SHP77 (cell line): ENCODE data around the gene DLG1.
A peak's percentile ranks its signal among the peaks of the same experiment; 100 is the strongest.

Experiments
- DNase-seq, 2 experiments: peaks; one replicate each; lab custom pipeline; 2025; lab: John Stamatoyannopoulos, UW

The DLG1 gene

DNA sequence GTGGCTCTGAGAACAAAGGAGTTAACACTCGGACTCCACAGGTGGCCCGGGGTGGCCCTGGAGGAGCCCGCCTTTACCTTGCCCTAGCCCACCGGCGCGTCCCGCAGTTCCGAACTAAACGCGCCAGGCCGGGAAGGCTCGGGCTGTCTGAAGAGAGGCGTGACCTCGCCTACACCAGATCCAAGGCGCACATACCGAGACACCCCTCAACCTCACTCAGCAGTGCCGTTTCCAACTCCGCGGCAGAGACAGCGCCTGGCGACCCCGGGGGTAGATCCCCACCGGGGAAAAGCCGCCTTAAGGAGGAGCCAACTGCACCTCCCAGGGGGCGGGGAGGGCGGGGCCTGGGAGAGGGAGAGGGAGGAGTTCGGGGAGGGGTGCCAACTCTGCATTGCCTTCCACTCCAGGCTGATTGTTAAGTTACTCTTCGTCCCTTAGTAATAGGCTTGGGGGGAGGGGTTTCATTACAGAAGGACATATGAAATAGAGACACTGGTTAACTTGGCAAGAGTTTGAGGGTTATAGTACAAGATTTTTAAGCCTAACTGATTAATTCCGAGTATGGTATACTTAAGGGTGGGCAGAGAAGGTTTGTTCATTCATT is at the start of gene DLG1:
Gene DLG1 (minus strand): TSS at position 272 of the 604 bp plus-strand sequence. CDS start 1,408 bp downstream, outside the sequence.
- peak; percentile 60 to 64 for DNase-seq

- no peak for DNase-seq
These were observed 49.6 kb upstream of the DLG1 start for GRCh38 chr3:197348014-197348413.

GRCh38 chr3:197345390-197345789 is 47.0 kb upstream of the DLG1 start:
- no peak for DNase-seq

GRCh38 chr3:197344582-197345318 is 46.3 kb upstream of the DLG1 start:
- DNase-seq, result no peak

DNA sequence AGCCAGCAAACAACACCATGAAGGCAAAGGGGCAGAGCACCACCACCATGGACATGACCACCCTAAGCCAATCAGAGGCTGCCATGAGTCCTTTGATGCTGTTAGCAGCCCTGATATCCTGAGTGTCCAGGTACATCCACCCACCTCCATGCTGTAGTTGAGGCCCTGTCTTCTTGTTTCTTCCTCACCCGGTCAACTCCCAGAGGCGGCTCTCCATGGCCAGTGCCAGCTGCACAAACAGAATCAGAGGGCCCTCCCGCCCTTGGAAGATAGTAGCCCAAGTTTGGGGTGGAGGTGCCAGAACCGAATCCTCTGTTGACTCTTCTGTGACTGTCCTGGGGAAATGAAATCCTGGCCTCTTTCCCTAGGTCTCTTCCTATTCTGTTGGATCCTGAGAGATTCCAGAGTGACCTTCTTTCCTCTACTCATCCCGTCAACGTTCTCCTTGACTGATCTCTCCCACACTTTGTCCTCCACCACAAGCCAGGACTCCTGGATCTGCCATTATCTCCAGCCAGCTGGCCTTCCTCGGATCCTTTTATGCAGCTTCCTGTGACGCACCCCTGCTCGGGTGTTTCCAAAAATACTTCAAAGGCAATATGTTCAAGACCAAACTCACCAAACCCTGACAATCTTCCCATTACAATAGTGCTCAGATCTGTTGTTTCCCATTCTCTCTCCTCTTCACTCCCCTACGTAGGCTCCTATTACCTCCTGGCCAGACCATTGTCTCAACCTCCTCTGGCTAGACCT is 45.4 kb upstream of the DLG1 start:
- DNase-seq, result no peak

GRCh38 chr3:197343111-197343510 is 44.7 kb upstream of the DLG1 start:
- DNase-seq, result no peak

DNA sequence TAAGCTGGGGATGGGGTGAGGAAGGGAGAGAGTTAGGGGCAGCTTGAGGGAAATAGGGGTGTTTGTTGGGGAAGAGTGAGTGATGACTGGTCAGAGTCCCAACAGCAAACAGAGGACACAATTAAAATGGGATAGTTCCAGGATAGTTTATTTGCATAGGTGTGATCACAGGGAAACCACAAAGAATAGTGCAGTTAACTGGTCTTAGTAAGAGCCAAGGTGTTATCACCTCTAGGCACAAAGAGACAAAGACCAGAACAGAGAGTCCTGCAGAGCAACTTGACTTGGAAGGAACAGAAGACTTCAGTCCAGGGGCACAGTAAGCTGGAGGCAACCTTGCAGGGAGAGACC is 42.1 kb upstream of the DLG1 start:
- DNase-seq, result no peak

- DNase-seq, result no peak
These were observed 41.6 kb upstream of the DLG1 start for GRCh38 chr3:197339841-197340520.

DNA sequence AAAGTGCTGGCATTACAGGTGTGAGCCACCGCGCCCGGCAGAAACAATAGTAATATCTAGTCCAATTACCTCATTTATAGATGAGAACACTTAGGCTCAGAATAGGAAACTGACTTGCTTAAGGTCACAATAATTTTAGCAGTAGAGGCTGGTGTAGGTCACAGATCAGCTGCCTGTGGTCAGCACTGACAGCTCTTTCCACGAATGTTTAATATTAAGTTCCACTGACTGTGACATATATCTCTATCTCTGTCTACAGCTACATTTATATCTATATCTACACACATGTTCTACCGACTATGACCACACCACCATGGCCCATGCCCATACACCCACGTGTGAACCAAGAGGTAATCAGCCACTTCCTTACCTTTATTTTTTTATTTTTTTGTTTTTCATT is 40.2 kb upstream of the DLG1 start:
- DNase-seq, result no peak

DNA sequence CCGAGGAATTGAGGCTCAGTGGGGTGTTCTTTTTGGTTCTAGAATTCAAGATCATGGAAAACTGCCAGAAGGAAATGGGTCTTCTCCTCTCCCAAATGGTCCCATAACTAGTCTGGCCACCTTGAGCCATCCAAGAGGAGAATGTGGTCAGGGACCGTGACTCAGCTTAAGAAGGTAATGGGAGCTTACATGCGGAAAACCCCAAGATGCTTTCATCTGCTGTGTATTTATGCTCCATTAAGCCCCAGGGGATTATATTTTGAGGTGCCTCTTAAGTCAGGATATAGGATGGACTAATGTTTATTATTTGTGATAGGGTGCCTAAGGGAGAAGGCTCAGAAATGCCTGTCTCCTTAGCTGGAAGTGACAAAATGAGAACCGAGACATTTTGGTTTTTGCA is 39.2 kb upstream of the DLG1 start:
- DNase-seq, result no peak

GRCh38 chr3:197337214-197337613 is 38.8 kb upstream of the DLG1 start:
- DNase-seq, result no peak

GRCh38 chr3:197336348-197336747 is 37.9 kb upstream of the DLG1 start:
- DNase-seq, result no peak

DNA sequence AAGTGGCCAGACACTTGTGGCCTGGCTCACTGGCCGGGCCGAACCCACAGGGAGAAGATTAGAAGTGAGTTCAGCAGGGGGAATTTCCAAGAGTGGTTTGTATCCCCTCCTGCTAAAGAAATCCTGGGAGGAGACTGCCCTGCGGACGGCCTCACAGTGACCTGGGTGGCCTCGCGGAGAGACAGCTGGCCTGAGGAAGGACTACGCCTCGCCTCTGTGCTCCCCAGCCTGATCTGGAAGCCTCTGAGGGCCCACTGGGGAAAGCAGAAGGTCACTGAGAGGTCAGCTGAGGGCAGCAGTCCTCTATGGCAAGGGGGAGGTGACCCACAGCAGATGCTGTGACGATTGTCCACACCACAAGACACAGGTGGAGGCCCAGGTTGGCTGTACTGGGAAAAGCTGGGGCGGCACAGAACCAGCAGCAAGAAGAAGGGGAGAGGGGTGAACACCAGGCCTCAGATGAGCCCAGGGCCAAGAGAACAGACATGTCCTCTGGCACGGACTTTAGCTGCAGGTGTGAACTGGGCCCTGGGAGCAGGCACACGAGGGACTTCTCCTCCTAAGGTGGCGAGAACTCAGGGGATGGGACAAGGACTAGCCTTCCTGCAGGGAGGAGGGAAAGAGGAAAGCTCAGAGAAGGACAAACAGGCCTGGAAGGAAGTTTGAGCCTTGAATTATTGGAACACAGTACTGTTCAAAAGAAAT is 37.2 kb upstream of the DLG1 start:
- no peak for DNase-seq

GRCh38 chr3:197333901-197334639 is 35.7 kb upstream of the DLG1 start:
- no peak for DNase-seq

DNA sequence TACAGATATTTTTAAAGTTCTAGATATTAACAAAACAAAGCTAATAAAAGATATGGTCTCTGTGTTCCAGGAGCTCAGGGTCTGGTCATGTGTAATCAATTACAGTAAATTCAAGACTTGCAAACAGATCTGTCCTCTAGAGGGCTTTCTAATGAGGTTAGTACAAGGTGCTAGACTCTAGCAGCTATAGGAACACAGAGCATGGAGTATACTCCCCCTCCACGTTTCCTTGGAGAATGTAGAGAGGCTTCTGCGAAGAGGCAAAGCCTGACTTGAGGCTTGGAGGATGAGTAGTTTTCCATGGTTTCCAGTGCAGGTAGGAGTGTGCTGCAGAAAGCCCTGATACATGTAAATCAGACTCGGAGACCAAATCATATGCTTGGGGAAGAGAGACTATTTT is 32.7 kb upstream of the DLG1 start:
- no peak for DNase-seq

- no peak for DNase-seq
These were observed 31.0 kb upstream of the DLG1 start for GRCh38 chr3:197329382-197329781.

- no peak for DNase-seq
These were observed 29.8 kb upstream of the DLG1 start for GRCh38 chr3:197328198-197328597.

- DNase-seq, result no peak
These were observed 29.3 kb upstream of the DLG1 start for GRCh38 chr3:197327701-197328100.

DNA sequence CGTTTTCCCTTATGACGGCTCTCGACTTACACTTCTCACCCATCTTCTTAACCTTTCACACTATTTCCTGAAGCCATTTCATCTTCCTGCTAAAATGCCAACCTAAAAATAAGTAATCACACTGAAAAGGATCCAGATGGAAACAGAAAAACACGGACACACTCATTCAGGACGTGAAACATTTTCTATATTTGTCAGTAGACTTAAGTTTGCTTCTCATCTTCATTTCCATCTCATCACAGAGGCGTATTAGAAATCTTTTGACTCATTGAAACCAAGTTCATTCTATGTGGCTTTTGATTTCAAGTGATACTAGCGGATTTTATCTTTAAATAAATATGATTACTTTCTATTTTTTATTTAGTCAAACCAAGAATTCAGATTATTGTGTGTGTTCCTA is 27.4 kb upstream of the DLG1 start:
- DNase-seq, result no peak

- no peak for DNase-seq
These were observed 23.7 kb upstream of the DLG1 start for GRCh38 chr3:197322149-197322548.

- no peak for DNase-seq
These were observed 22.2 kb upstream of the DLG1 start for GRCh38 chr3:197320582-197320981.
